Mesenchymal stem cell (in vitro differentiated cells and primary cell): ENCODE measurements around the gene TEX38.
A peak's percentile ranks its signal among the peaks of the same experiment; 100 is the strongest.

ENCODE experiments used
- DNase-seq: peaks from one replicate; pipeline ENCODE4 v3.0.0-alpha.2; 2013
- H2AFZ ChIP-seq: one replicate; pipeline ENCODE4 v1.6.1; 2013; ENCODE audit warnings: low read depth, mild to moderate bottlenecking, control low read depth, inconsistent platforms, low read length, moderate library complexity
- H2AK5ac ChIP-seq: 2 replicates; pipeline ENCODE4 v1.6.1; 2013; ENCODE audit warnings: low read length, moderate library complexity, mild to moderate bottlenecking, inconsistent platforms; ENCODE audit not compliant: severe bottlenecking
- H2BK120ac ChIP-seq: one replicate; pipeline ENCODE4 v1.6.1; 2013; ENCODE audit warnings: low read depth, mild to moderate bottlenecking, inconsistent platforms, low read length, moderate library complexity
- H2BK12ac ChIP-seq, 2 experiments: one replicate each; pipeline ENCODE4 v1.6.1; 2013; ENCODE audit warnings: inconsistent platforms in 2 of 2, low read length in 2 of 2, mild to moderate bottlenecking in 2 of 2, moderate library complexity in 2 of 2, control low read depth in 1 of 2
- H2BK15ac ChIP-seq: one replicate; pipeline ENCODE4 v1.6.1; 2013; ENCODE audit warnings: mild to moderate bottlenecking, low read depth, inconsistent platforms; ENCODE audit not compliant: poor library complexity, severe bottlenecking
- H2BK5ac ChIP-seq: 2 replicates; pipeline ENCODE4 v1.6.1; 2013; ENCODE audit warnings: low read depth, mild to moderate bottlenecking, low read length, control low read depth, inconsistent platforms; ENCODE audit not compliant: poor library complexity, severe bottlenecking
- H3K14ac ChIP-seq, 2 experiments: one replicate each; pipeline ENCODE4 v1.6.1; 2013; ENCODE audit warnings: inconsistent platforms in 2 of 2, low read length in 2 of 2, control low read depth in 1 of 2, mild to moderate bottlenecking in 1 of 2, moderate library complexity in 1 of 2
- H3K18ac ChIP-seq, 2 experiments: one replicate each; pipeline ENCODE4 v1.6.1; 2013; ENCODE audit warnings: inconsistent platforms in 2 of 2, low read length in 2 of 2, control low read depth in 1 of 2, low read depth in 1 of 2, mild to moderate bottlenecking in 1 of 2
- H3K23ac ChIP-seq, 2 experiments: one replicate each; pipeline ENCODE4 v1.6.1; 2013; ENCODE audit warnings: inconsistent platforms in 2 of 2, low read length in 2 of 2, mild to moderate bottlenecking in 2 of 2, moderate library complexity in 2 of 2, control low read depth in 1 of 2
- H3K27ac ChIP-seq: 2 replicates; pipeline ENCODE4 v1.5.1; 2013; ENCODE audit warnings: mild to moderate bottlenecking, moderate library complexity, low read length, control low read depth, inconsistent platforms; ENCODE audit not compliant: poor library complexity, severe bottlenecking
- H3K27me3 ChIP-seq, 2 experiments: 2 replicates each; pipeline versions ENCODE4 v1.6.1 to v1.7.0; 2013; ENCODE audit warnings: low read length in 2 of 2, mild to moderate bottlenecking in 2 of 2, moderate library complexity in 2 of 2, control low read depth in 1 of 2, inconsistent platforms in 1 of 2; ENCODE audit not compliant: control insufficient read depth in 1 of 2, insufficient read depth in 1 of 2
- H3K36me3 ChIP-seq, 2 experiments: 2 replicates each; pipeline versions ENCODE4 v1.6.1 to v1.7.0; 2013; ENCODE audit warnings: low read length in 2 of 2, control low read depth in 1 of 2, inconsistent platforms in 1 of 2, low read depth in 1 of 2, mild to moderate bottlenecking in 1 of 2; ENCODE audit not compliant: insufficient read depth in 2 of 2, control insufficient read depth in 1 of 2
- H3K4ac ChIP-seq, 2 experiments: one replicate each; pipeline ENCODE4 v1.6.1; 2013; ENCODE audit warnings: inconsistent platforms in 2 of 2, low read length in 2 of 2, mild to moderate bottlenecking in 2 of 2, moderate library complexity in 2 of 2, control low read depth in 1 of 2, low read depth in 1 of 2
- H3K4me1 ChIP-seq: 2 replicates; pipeline ENCODE4 v1.6.1; 2013; ENCODE audit warnings: low read depth, low read length, control low read depth; ENCODE audit not compliant: control insufficient read depth, insufficient read depth
- H3K4me2 ChIP-seq: 2 replicates; pipeline ENCODE4 v1.6.1; 2013; ENCODE audit warnings: low read length, mild to moderate bottlenecking, inconsistent platforms; ENCODE audit not compliant: poor library complexity, severe bottlenecking
- H3K4me3 ChIP-seq, 2 experiments: 2 replicates each; pipeline versions ENCODE4 v1.5.1 to v1.7.0; 2013; ENCODE audit warnings: low read length in 2 of 2, mild to moderate bottlenecking in 2 of 2, control low read depth in 1 of 2, low read depth in 1 of 2; ENCODE audit not compliant: insufficient read depth in 1 of 2
- H3K79me1 ChIP-seq: replicated peaks from 2 replicates; pipeline ENCODE4 v1.6.1; 2013; ENCODE audit warnings: mild to moderate bottlenecking, control low read depth, low read length, inconsistent platforms; ENCODE audit not compliant: poor library complexity, severe bottlenecking
- H3K9ac ChIP-seq: 2 replicates; pipeline ENCODE4 v1.7.0; 2013; ENCODE audit warnings: mild to moderate bottlenecking, low read length, moderate library complexity
- H3K9me3 ChIP-seq: 2 replicates; pipeline ENCODE4 v1.7.0; 2013; ENCODE audit warnings: mild to moderate bottlenecking, low read length; ENCODE audit not compliant: control insufficient read depth
- H4K8ac ChIP-seq: one replicate; pipeline ENCODE4 v1.6.1; 2013; ENCODE audit warnings: inconsistent platforms, mild to moderate bottlenecking, low read length, moderate library complexity
- H4K91ac ChIP-seq: one replicate; pipeline ENCODE4 v1.6.1; 2013; ENCODE audit warnings: mild to moderate bottlenecking, low read length, inconsistent platforms
- WGBS: methylation state at CpG from one replicate; pipeline ENCODE4 v1.1.7; 2013; ENCODE audit warnings: mixed read lengths; 5-methylcytosine and 5-hydroxymethylcytosine counted together

The TEX38 gene

DNA sequence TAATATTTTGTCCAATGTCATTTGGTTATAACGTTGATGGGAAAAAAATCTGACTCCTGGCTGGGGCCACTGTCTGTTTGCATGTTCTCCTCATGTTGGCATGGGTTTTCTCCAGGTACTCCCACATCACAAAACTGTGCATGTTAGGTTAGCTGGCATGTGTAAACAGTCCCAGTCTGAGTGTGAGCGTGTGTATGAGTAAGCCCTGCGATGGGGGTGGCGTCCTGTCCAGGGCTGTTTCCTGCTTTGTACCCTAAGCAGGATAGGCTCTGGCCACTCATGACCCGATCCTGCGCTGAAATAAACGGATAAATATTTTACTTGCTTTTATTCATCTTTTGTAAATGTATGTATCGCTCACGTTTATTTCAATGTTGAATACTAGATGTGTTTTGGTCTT is 33.8 kb downstream of the TEX38 start:
- Histone ChIP-seq H3K4me2 (no peak overlapping the region), H3K9me3 (no peaks in the 10 kb centered on the region), H2BK5ac (no peak overlapping the region), H3K27me3 (no peaks in the 10 kb centered on the region), H3K4ac (no peak overlapping the region), H4K91ac (no peak overlapping the region), H2BK120ac (no peak overlapping the region), H3K18ac (no peak overlapping the region), H2AFZ (no peak overlapping the region), H2AK5ac (no peak overlapping the region), H3K23ac (no peak overlapping the region), H4K8ac (no peak overlapping the region), H3K27ac (no peak overlapping the region), H3K9ac (no peak overlapping the region), H3K14ac (no peak overlapping the region), H2BK15ac (no peak overlapping the region), H3K79me1 (peaks cover 11% of the 10 kb centered on the region), H2BK12ac (no peak overlapping the region), H3K36me3 (peaks cover 13 to 84% of the 10 kb centered on the region in 2 experiments), H3K4me3 (no peak overlapping the region), H3K4me1 (no peaks in the 10 kb centered on the region)
- WGBS: 87% methylated on average over 9 of the region's 9 CpGs
- no peak for DNase-seq

- no peak overlapping the region for H3K4ac ChIP-seq
- no peak overlapping the region for H2BK5ac ChIP-seq
- no peak overlapping the region for H3K9ac ChIP-seq
- no peaks in the 10 kb centered on the region for H3K27me3 ChIP-seq
- no peak overlapping the region for H3K4me3 ChIP-seq
- no peak overlapping the region for H2BK15ac ChIP-seq
- peaks cover 14 to 92% of the 10 kb centered on the region in 2 experiments for H3K36me3 ChIP-seq
- DNase-seq: no peak
- no peak overlapping the region for H2AK5ac ChIP-seq
- H3K4me1 ChIP-seq: no peaks in the 10 kb centered on the region
- peaks cover 18% of the 10 kb centered on the region for H3K79me1 ChIP-seq
- no peak overlapping the region for H3K27ac ChIP-seq
- no peak overlapping the region for H2AFZ ChIP-seq
- no peak overlapping the region for H4K8ac ChIP-seq
- H4K91ac ChIP-seq: no peak overlapping the region
- H3K18ac ChIP-seq: no peak overlapping the region
- H3K14ac ChIP-seq: no peak overlapping the region
- no peaks in the 10 kb centered on the region for H3K9me3 ChIP-seq
- no peak overlapping the region for H2BK12ac ChIP-seq
- H2BK120ac ChIP-seq: no peak overlapping the region
- H3K4me2 ChIP-seq: no peak overlapping the region
- H3K23ac ChIP-seq: no peak overlapping the region
- no CpG with 5 or more reads among the region's 1 CpG for WGBS
Measured at GRCh38 chr1:46708121-46708520, 36.5 kb downstream of the TEX38 start.

- Histone ChIP-seq H2BK120ac (no peak overlapping the region), H2BK5ac (no peak overlapping the region), H3K4me3 (no peak overlapping the region), H3K14ac (no peak overlapping the region), H3K9ac (no peak overlapping the region), H3K4me2 (no peak overlapping the region), H3K36me3 (peaks cover 15 to 63% of the 10 kb centered on the region in 2 experiments), H4K91ac (no peak overlapping the region), H3K23ac (no peak overlapping the region), H3K4me1 (peaks cover 7% of the 10 kb centered on the region), H3K79me1 (peaks cover 36% of the 10 kb centered on the region), H3K4ac (no peak overlapping the region), H3K18ac (no peak overlapping the region), H3K9me3 (no peaks in the 10 kb centered on the region), H2AK5ac (no peak overlapping the region), H3K27me3 (no peaks in the 10 kb centered on the region), H2AFZ (no peak overlapping the region), H2BK15ac (no peak overlapping the region), H3K27ac (no peak overlapping the region), H4K8ac (no peak overlapping the region), H2BK12ac (no peak overlapping the region)
- no peak for DNase-seq
- 100% methylated on average over 1 of the region's 3 CpGs for WGBS
Measured at GRCh38 chr1:46714976-46715375, 43.3 kb downstream of the TEX38 start.

GRCh38 chr1:46717654-46718053 is 46.0 kb downstream of the TEX38 start:
- H3K4ac ChIP-seq: no peak overlapping the region
- peaks cover 7% of the 10 kb centered on the region for H3K4me1 ChIP-seq
- peak overlapping the region; percentile 96 for H3K9ac ChIP-seq
- H2BK120ac ChIP-seq: no peak overlapping the region
- no peak overlapping the region for H2BK12ac ChIP-seq
- no peak overlapping the region for H3K14ac ChIP-seq
- no peaks in the 10 kb centered on the region for H3K9me3 ChIP-seq
- no peak overlapping the region for H3K23ac ChIP-seq
- peaks cover 15 to 37% of the 10 kb centered on the region in 2 experiments for H3K36me3 ChIP-seq
- peak; percentile 3 for DNase-seq
- no peak overlapping the region for H2AK5ac ChIP-seq
- peak overlapping the region in 1 of 2 experiments; percentile 94 for H3K4me3 ChIP-seq
- no peak overlapping the region for H4K8ac ChIP-seq
- no peak overlapping the region for H2AFZ ChIP-seq
- no peak overlapping the region for H3K27ac ChIP-seq
- H3K18ac ChIP-seq: no peak overlapping the region
- 93% methylated on average over 9 of the region's 9 CpGs for WGBS
- H3K27me3 ChIP-seq: peaks cover 0 to 14% of the 10 kb centered on the region in 2 experiments
- H3K4me2 ChIP-seq: peak overlapping the region; percentile 84
- no peak overlapping the region for H2BK5ac ChIP-seq
- H3K79me1 ChIP-seq: peaks cover 27% of the 10 kb centered on the region
- H4K91ac ChIP-seq: no peak overlapping the region
- no peak overlapping the region for H2BK15ac ChIP-seq
